HG03571 (cell line): Measurements from ENCODE around the gene TASL.
"Not testable (repeated sequence)": the region's sequence is repeated elsewhere in the genome, so short reads cannot be mapped to it uniquely, and the experiment has no call there.

Source experiments
- ATAC-seq: cut with Tn5 transposase; IDR thresholded peaks from one replicate; pipeline ENCODE4 v1.9.1; 2021; ENCODE audit not compliant: unreplicated experiment

The TASL gene

GRCh38 chrX:30577362-30577991 lies at the start of gene TASL:
TSS of gene TASL (minus strand) at chrX:30577766. CDS start at chrX:30560355, 17,411 bp downstream.
- ATAC-seq, result peak; percentile 86

GRCh38 chrX:30626402-30626801 lies 48.8 kb upstream of the TASL start:
- ATAC-seq, result no peak

GRCh38 chrX:30622361-30622760 lies 44.8 kb upstream of the TASL start:
- no peak for ATAC-seq

- ATAC-seq, result no peak
These were observed 43.5 kb upstream of the TASL start for GRCh38 chrX:30620980-30621618.

GRCh38 chrX:30620125-30620524 lies 42.6 kb upstream of the TASL start:
- no peak for ATAC-seq

- no peak for ATAC-seq
These were observed 40.7 kb upstream of the TASL start for GRCh38 chrX:30618160-30618765.

GRCh38 chrX:30615229-30615628 lies 37.7 kb upstream of the TASL start:
- ATAC-seq, result no peak

- no peak for ATAC-seq
These were observed 36.2 kb upstream of the TASL start for GRCh38 chrX:30613721-30614120.

- ATAC-seq, result no peak
These were observed 34.7 kb upstream of the TASL start for GRCh38 chrX:30612250-30612655.

GRCh38 chrX:30610026-30610425 lies 32.5 kb upstream of the TASL start:
- no peak for ATAC-seq

GRCh38 chrX:30607155-30607554 lies 29.6 kb upstream of the TASL start:
- ATAC-seq, result no peak

- ATAC-seq, result not testable (repeated sequence)
These were observed 23.0 kb upstream of the TASL start for GRCh38 chrX:30600269-30601176.

- peak; percentile 76 for ATAC-seq
These were observed 19.8 kb upstream of the TASL start for GRCh38 chrX:30597216-30598012.

- ATAC-seq, result peak; percentile 53
These were observed 16.1 kb upstream of the TASL start for GRCh38 chrX:30593440-30594200.

GRCh38 chrX:30592831-30593230 lies 15.3 kb upstream of the TASL start:
- ATAC-seq, result no peak

- no peak for ATAC-seq
These were observed 12.8 kb upstream of the TASL start for GRCh38 chrX:30590368-30590767.

GRCh38 chrX:30589146-30589888 lies 11.8 kb upstream of the TASL start:
- no peak for ATAC-seq

- ATAC-seq, result no peak
These were observed 8.9 kb upstream of the TASL start for GRCh38 chrX:30586516-30586915.

GRCh38 chrX:30582664-30583063 lies 5.1 kb upstream of the TASL start:
- ATAC-seq, result no peak
